GM21515 (cell line): ENCODE data around the gene TBL2.
A peak's percentile ranks its signal among the peaks of the same experiment; 100 is the strongest.
"Not testable (repeated sequence)": the region's sequence is repeated elsewhere in the genome, so short reads cannot be mapped to it uniquely, and the experiment has no call there.

ENCODE experiments used
- ATAC-seq: cut with Tn5 transposase; IDR thresholded peaks from one replicate; pipeline ENCODE4 v1.9.1; 2021; ENCODE audit not compliant: unreplicated experiment

The TBL2 gene

DNA sequence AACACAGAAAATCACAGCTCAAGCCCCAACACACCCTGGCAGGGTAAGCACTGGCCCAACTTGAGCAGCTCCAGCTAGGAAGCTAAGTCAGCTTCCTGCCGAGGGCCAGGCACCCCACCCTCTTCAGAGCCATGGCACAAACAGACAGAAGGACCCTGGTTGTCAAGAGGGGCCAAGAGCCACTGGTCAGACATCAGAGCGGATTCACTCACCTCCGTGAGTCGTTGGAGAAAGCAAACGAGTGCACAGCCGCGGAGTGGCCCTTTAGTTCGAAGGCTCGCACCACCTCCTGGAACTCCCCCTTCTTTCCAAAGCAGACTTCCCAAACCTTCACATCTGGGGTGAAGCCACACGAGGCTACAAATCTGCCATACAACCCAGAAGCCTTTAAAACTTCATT, 7.4 kb downstream of the TBL2 start:
- ATAC-seq, result no peak

DNA sequence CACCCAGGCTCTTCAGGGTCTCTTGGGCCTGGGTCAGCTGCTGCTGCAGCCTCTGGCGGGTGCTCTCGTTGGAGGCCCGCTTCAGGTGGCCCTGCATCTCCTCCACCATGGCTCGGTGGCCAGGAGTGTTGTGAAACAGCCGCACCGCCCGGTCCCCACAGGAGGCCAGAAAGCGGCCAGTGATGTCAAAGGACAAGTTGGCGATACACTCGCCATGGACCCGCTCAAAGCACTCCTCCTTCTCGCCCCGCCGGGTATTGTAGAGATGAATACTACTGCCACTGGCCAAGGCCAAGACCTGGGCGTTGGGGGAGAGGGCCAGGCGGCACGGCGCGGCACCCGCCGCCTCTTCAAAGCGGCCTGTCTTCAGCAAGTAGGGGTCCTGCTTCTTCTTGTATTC, 7.9 kb downstream of the TBL2 start:
- no peak for ATAC-seq

- ATAC-seq, result no peak
Measured at GRCh38 chr7:73569042-73569608, 9.3 kb downstream of the TBL2 start.

DNA sequence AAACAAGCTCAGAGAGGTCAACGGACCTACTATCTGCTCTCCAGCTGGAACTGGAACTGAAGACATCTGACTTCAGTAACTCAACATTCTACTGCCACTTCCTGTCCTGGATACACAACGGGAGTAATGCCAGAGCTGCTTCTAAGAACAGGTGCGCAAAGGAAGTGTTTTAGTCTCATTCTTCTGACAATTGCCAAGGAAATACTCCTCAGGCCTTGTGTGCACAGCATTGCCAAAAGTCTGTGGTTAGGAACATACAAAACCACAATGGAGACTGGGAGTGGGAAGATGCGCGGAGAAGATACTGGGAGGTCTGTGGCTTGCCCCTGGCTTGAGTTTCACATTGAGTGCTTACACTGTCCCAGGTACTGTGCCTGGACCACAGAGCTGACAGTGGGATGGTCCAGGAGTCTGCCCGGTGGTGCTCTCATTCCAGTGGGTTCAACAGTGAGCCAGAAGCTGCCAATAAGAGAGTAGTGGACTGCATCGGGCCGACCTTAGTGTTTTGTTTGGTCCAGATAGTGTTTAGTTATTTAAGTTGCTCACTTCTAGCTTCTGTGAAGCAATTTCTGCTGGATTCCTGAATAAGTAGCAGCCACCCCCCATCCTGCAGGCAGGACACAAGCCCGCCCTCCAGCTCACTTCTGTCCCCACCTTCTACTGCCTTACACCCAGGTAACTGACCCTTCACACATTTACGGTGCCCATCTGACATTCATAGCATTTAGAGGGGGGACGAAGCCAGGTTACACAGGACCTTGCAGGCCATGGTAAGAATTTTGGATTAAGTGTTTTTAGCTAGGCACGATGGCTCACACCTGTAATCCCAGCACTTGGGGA, 10.3 kb downstream of the TBL2 start:
- ATAC-seq, result no peak

- ATAC-seq, result no peak
Measured at GRCh38 chr7:73567140-73567539, 11.2 kb downstream of the TBL2 start.

DNA sequence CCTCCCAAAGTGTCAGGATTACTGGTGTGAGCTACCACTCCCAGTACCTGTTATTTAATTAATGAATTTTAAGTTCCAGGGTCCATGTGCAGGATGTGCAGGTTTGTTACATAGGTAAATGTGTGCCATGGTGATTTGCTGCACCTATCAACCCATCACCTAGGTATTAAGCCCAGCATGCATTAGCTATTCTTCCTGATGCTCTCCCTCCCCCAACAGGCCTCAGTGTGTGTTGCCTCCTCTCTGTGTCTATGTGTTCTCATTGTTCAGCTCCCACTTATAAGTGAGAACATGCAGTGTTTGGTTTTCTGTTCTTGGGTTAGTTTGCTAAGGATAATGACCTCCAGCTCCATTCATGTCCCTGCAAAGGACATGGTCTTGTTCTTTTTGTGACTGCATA, 11.9 kb downstream of the TBL2 start:
- not testable (repeated sequence) for ATAC-seq

DNA sequence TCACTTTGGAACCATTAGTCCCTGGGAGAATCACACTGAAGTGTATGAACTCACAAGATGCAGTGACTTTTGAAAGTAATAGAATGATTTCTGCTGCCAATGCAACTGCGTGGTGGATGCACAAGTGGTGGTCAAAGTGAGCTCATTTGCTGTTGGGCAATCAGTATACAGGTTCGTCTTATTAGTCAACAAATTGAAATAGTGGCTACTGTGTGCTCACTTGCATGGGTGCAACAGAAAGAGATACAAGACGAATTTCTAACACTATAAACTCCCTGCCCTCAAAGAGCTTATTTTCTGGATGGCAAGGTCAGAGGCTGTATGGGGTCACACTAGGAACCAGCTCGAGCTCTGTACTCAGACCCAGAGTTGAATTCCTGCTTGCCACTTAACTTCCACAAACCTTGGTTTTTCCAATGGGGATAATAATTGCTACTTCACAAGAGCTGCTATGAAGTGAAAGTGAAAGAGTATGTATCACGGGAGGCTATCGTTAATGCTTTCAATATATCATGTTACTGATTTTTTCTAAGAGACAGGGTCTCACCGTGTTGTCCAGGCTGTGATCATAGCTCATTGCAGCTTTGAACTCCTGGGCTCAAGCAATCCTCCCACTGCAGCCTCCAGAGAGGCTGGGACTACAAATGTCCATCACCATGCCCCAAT, 12.6 kb downstream of the TBL2 start:
- ATAC-seq, result no peak

DNA sequence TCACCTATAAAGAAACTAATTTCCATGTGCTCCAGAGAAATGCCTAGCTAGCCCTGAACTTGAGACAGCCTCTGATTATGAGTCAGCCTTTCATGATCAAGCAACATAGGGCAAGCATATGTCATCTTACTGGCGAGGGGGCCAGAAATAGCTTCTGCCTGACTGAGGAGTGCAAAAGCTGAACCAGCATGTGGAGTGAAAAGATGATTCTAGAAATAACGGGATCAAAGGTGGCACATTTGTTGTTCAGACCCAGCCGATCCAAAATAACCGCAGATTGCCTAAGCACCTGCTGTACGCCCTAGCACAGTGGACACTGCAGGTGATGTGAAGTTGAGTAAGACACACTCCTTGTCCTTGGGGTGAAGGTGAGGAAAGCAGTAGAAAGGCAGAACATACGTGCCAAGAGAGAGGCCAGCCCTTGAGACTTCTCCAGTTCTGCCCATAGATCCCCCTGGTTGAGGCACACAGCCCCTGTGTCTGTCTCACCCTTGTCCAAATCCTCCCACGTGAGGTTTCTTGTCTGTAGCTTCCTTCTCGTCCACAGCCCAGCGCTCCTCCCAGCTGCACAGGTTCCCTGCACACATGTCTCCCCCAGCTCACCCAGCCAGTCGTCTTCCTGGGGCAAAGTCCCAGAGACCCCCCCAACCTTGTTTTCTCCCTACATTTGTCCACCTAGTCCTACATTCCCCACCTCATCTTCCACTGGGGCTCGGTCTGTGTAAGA, 18.1 kb downstream of the TBL2 start:
- no peak for ATAC-seq

- peak; percentile 44 for ATAC-seq
Measured at GRCh38 chr7:73557397-73558257, 20.8 kb downstream of the TBL2 start, which contains the start of gene BCL7B. TSS of gene BCL7B (minus strand) at chr7:73557690. CDS start at chr7:73557578, 112 bp downstream.

GRCh38 chr7:73557108-73557396, 21.3 kb downstream of the TBL2 start:
- ATAC-seq, result peak; percentile 83

GRCh38 chr7:73556208-73557107, 21.9 kb downstream of the TBL2 start:
- no peak for ATAC-seq

- ATAC-seq, result no peak
Measured at GRCh38 chr7:73555411-73555982, 22.9 kb downstream of the TBL2 start.

DNA sequence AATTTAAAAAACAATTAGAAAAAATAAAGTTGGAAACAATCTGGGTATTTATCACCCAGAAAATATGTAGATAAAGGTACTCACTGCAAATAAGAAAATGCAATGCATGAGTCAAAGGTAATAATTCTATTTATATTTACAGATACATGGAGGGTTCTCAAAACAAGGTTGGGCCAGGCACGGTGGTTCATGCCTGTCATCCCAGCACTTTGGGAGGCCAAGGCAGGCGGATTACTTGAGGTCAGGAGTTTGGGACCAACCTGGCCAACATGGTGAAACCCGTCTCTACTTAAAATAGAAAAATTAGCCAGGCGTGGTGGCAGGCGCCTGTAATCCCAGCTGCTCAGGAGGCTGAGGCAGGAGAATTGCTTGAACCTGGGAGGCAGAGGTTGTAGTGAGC, 28.3 kb downstream of the TBL2 start:
- ATAC-seq, result not testable (repeated sequence)

- ATAC-seq, result no peak
Measured at GRCh38 chr7:73549176-73549575, 29.2 kb downstream of the TBL2 start.

GRCh38 chr7:73547841-73548240, 30.5 kb downstream of the TBL2 start:
- ATAC-seq, result no peak

GRCh38 chr7:73544678-73545077, 33.7 kb downstream of the TBL2 start:
- ATAC-seq, result no peak

DNA sequence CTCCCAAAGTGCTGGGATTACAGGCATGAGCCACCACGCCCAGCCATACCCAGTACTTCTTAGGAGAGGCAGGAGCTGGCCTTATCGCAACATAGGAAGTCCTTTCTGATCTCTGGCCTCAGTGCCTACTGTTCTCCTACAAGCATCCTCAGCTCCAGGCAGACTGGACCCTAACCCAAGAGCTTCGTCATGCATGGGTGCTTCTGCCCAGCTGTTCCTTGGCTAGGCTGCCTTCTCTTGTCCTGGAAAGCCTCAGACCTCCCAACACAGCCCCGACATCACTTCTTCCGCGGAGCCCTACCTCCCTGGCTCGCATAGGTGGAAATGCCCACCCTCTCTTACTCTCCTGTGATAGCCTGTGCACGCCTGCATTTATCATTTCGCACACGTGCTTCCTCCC, 36.7 kb downstream of the TBL2 start:
- no peak for ATAC-seq

- ATAC-seq, result no peak
Measured at GRCh38 chr7:73539709-73540108, 38.7 kb downstream of the TBL2 start.

DNA sequence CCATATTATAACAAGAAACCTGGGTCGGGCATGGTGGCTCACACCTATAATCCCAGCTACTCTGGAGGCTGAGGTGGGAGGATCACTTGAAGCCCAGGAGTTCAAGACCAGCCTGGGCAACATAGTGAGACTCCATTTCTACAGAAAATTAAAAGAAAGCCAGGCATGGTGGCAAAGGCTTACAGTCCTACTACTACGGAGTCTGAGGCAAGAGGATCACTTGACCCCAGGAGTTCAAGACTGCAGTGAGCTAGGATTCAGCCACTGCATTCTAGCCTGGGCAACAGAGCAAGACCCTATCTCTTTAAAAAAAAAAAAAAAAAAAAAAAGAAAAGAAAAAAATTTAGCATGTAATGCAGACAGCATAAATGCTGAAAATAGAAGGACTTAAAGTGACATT, 39.9 kb downstream of the TBL2 start:
- not testable (repeated sequence) for ATAC-seq
